ENCODE data around the gene FITM2.

GRCh38 chr20:44253528-44253927, 57.5 kb downstream of the FITM2 start:
- TF ChIP-seq POLR2A (IDR thresholded peaks at IDR 0.05) (no peak), CTCF (IDR thresholded peaks at IDR 0.05) (no peak), EP300 (IDR thresholded peaks at IDR 0.05) (no peak)
